GM20000 (cell line): ENCODE data around the gene HOXA6.

Experiments
- DNase-seq: peaks from one replicate; pipeline ENCODE4 v3.0.0; 2012; ENCODE audit warnings: low spot score
- CTCF ChIP-seq: IDR thresholded peaks from 2 replicates; pipeline ENCODE4 v1.5.1; 2012; ENCODE audit warnings: mild to moderate bottlenecking, control low read depth; ENCODE audit errors: extremely low read depth, missing control alignments

The HOXA6 gene

GRCh38 chr7:27121684-27122076 is 25.9 kb downstream of the HOXA6 start:
- TF ChIP-seq CTCF, result no peak
- no peak for DNase-seq

GRCh38 chr7:27119412-27119911 is 28.1 kb downstream of the HOXA6 start:
- TF ChIP-seq CTCF, result no peak
- DNase-seq, result no peak

GRCh38 chr7:27118580-27118979 is 29.0 kb downstream of the HOXA6 start:
- DNase-seq, result no peak
- TF ChIP-seq CTCF, result no peak

GRCh38 chr7:27117887-27118491 is 29.6 kb downstream of the HOXA6 start:
- no peak for DNase-seq
- TF ChIP-seq CTCF, result no peak

- no peak for DNase-seq
- TF ChIP-seq CTCF, result no peak
Measured at GRCh38 chr7:27116962-27117886, 30.4 kb downstream of the HOXA6 start.

- DNase-seq, result no peak
- TF ChIP-seq CTCF, result no peak
Measured at GRCh38 chr7:27116031-27116961, 31.3 kb downstream of the HOXA6 start.
